Measurements from ENCODE around the gene AKNA. TPM values are rescaled to one million over a fixed set of nuclear protein-coding genes. Genes with fewer than 3 reads are reported as not detected.
A peak's percentile ranks its signal among the peaks of the same experiment; 100 is the strongest.

AKNA gene
- total RNA-seq, 1 donor from 2014 or later, result 66.9 TPM

DNA sequence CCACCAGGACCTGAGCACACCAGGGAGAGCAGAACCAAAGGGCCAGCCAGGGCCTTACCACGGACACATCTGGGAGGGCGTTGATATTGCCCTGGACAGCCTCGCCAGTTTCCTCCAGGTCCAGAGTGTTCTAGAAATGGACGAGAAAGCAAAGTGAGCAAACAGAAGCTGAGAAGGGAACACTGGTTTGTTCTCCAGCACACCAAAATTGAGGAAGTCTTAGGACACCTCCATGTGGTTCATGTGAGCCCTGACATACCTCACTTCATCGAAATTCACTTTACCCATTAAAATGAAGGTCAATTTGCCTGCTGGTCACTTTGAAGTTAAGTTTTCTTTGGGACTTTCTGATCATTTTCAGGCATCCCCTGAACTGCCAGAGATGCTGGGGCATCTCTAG, 20.1 kb upstream of the AKNA start:
- Histone ChIP-seq H3K4me1 (peaks cover 8% of the 10 kb centered on the region), H3K27ac (no peak overlapping the region), H3K9me3 (no peaks in the 10 kb centered on the region), H3K36me3 (no peaks in the 10 kb centered on the region), H3K27me3 (ENCODE audit: low read depth) (no peaks in the 10 kb centered on the region), H3K4me3 (no peak overlapping the region)
- DNase-seq, result no peak
- no peak for ATAC-seq
- intact Hi-C loops (cut with DNase I), result loop anchor here (10.0 kb wide), 1 partner anchor 247 kb away; the partner anchor contains the start of gene TEX53
- TF ChIP-seq CTCF (IDR thresholded peaks at IDR 0.05), result no peak

DNA sequence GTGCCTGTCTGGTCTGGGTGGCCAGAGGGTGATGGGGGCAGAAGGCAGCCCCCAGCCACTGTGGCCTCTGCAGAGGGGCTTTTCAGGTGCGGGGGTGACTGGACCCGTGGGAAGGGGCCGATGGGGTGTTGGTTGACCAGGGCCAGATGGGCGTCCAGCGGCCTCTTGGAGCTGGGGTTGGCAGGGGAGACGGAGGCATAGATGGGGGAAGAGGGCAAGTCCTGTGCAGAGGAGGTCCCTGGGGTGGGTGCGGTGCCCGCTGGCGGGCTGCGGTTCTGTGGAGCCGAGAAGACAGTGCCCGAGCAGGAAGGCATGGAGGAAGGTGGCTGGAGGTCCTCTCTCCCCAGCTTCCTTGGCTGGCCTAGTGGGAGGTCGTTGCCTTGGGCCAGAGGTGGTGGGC, 18.7 kb upstream of the AKNA start:
- Histone ChIP-seq H3K4me1 (peaks cover 8% of the 10 kb centered on the region), H3K4me3 (no peak overlapping the region), H3K27ac (no peak overlapping the region), H3K9me3 (no peaks in the 10 kb centered on the region), H3K36me3 (no peaks in the 10 kb centered on the region), H3K27me3 (ENCODE audit: low read depth) (no peaks in the 10 kb centered on the region)
- intact Hi-C loops (cut with DNase I), result loop anchor here (10.0 kb wide), 1 partner anchor 248 kb away; the partner anchor contains the start of gene TEX53
- no peak for TF ChIP-seq CTCF (IDR thresholded peaks at IDR 0.05)
- ATAC-seq (peak in 1 of 2 donors; percentile 4), DNase-seq (no peak)

GRCh38 chr9:114405294-114406034, 17.7 kb upstream of the AKNA start:
- H3K9me3 ChIP-seq, result no peaks in the 10 kb centered on the region
- DNase-seq (peak; percentile 76), ATAC-seq (peak; percentile 89 to 92)
- intact Hi-C loops (cut with DNase I), result loop anchor here (10.0 kb wide), 1 partner anchor 249 kb away; the partner anchor contains the start of gene TEX53
- H3K4me3 ChIP-seq, result no peak overlapping the region
- TF ChIP-seq CTCF (IDR thresholded peaks at IDR 0.05), result peak; percentile 84
- no peaks in the 10 kb centered on the region for H3K27me3 ChIP-seq (ENCODE audit: low read depth)
- no peaks in the 10 kb centered on the region for H3K36me3 ChIP-seq
- peaks cover 8% of the 10 kb centered on the region for H3K4me1 ChIP-seq
- no peak overlapping the region for H3K27ac ChIP-seq

GRCh38 chr9:114404531-114404930, 16.7 kb upstream of the AKNA start:
- Histone ChIP-seq H3K9me3 (no peaks in the 10 kb centered on the region), H3K27me3 (ENCODE audit: low read depth) (no peaks in the 10 kb centered on the region), H3K4me1 (peaks cover 8% of the 10 kb centered on the region), H3K27ac (no peak overlapping the region), H3K4me3 (no peak overlapping the region), H3K36me3 (no peaks in the 10 kb centered on the region)
- intact Hi-C loops (cut with DNase I), result loop anchor here (10.0 kb wide), 1 partner anchor 250 kb away; the partner anchor contains the start of gene TEX53
- no peak for TF ChIP-seq CTCF (IDR thresholded peaks at IDR 0.05)
- DNase-seq (no peak), ATAC-seq (no peak)

DNA sequence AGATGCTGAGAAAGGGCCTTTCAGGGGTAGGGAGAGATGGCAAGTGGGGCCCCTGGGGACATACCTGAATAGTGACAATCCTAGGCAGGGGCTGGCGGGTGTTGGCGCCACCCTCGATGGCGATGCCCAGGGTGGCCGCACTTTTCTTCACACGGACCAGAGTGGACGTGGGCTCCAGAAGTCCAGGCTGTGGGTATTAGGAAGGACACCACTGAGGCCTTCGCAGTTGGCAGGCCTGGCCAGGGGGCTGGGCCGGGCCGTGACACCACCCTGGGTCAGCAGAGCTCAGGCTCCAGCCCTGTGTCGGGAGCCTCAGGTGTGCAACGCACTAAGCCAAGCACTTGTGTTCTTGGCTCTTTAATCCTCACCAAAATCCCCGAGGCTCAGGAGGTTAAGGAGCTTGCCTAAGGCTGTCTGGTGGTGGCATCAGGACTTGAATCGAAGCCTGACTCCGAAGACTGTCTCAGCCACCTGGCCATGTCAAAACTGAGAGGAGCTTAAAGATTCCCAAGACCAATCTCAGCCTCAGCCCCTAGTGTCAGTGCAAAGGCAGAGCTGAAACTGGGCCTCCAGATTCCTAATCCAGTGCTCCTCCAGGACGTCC, 15.5 kb upstream of the AKNA start:
- Histone ChIP-seq H3K27me3 (ENCODE audit: low read depth) (no peaks in the 10 kb centered on the region), H3K4me3 (no peak overlapping the region), H3K4me1 (peaks cover 8% of the 10 kb centered on the region), H3K27ac (no peak overlapping the region), H3K9me3 (no peaks in the 10 kb centered on the region), H3K36me3 (no peaks in the 10 kb centered on the region)
- no peak for ATAC-seq
- DNase-seq, result no peak
- intact Hi-C loops (cut with DNase I), result loop anchor here (10.0 kb wide), 1 partner anchor 252 kb away; the partner anchor contains the start of gene TEX53
- no peak for TF ChIP-seq CTCF (IDR thresholded peaks at IDR 0.05)
